NCI-H2107 (cell line): Measurements from ENCODE around the gene CCDC51.
"Not testable (repeated sequence)": the region's sequence is repeated elsewhere in the genome, so short reads cannot be mapped to it uniquely, and the experiment has no call there.

Experiments used
- DNase-seq: peaks from one replicate; lab custom pipeline; 2025; lab: John Stamatoyannopoulos, UW

CCDC51 gene

GRCh38 chr3:48465531-48466378 is 25.8 kb upstream of the CCDC51 start:
- peak; percentile 24 for DNase-seq

GRCh38 chr3:48465237-48465530 is 25.3 kb upstream of the CCDC51 start:
- no peak for DNase-seq

GRCh38 chr3:48464713-48465221 is 24.8 kb upstream of the CCDC51 start:
- no peak for DNase-seq

- no peak for DNase-seq
These were observed 23.8 kb upstream of the CCDC51 start for GRCh38 chr3:48463703-48464102.

- DNase-seq = not testable (repeated sequence)
These were observed 21.8 kb upstream of the CCDC51 start for GRCh38 chr3:48461767-48462166.

GRCh38 chr3:48460517-48460902 is 20.6 kb upstream of the CCDC51 start:
- no peak for DNase-seq

- DNase-seq = no peak
These were observed 20.0 kb upstream of the CCDC51 start for GRCh38 chr3:48459773-48460516.

GRCh38 chr3:48459331-48459730 is 19.4 kb upstream of the CCDC51 start:
- no peak for DNase-seq

- DNase-seq = no peak
These were observed 16.5 kb upstream of the CCDC51 start for GRCh38 chr3:48456456-48456855.

- DNase-seq = no peak
These were observed 11.4 kb upstream of the CCDC51 start for GRCh38 chr3:48451270-48451669.

GRCh38 chr3:48446425-48447193 is 6.7 kb upstream of the CCDC51 start, which contains the start of gene ATRIP:
Gene ATRIP, plus strand, starts transcription at chr3:48446737. Its CDS starts 109 bp downstream, at chr3:48446846.
- DNase-seq = peak; percentile 24

GRCh38 chr3:48446043-48446424 is 6.1 kb upstream of the CCDC51 start:
- no peak for DNase-seq

- DNase-seq = no peak
These were observed 5.5 kb upstream of the CCDC51 start for GRCh38 chr3:48445277-48445882.

GRCh38 chr3:48441940-48442339 is 2.0 kb upstream of the CCDC51 start:
- no peak for DNase-seq

GRCh38 chr3:48440590-48440958 is 655 bp upstream of the CCDC51 start:
- no peak for DNase-seq

- no peak for DNase-seq
These were observed 2.1 kb downstream of the CCDC51 start for GRCh38 chr3:48437812-48438211.

GRCh38 chr3:48436855-48437254 is 3.1 kb downstream of the CCDC51 start:
- DNase-seq = no peak

GRCh38 chr3:48436477-48436787 is 3.5 kb downstream of the CCDC51 start:
- no peak for DNase-seq

GRCh38 chr3:48435774-48436476 is 4.0 kb downstream of the CCDC51 start:
- DNase-seq = peak; percentile 19

GRCh38 chr3:48435223-48435595 is 4.7 kb downstream of the CCDC51 start:
- DNase-seq = no peak

- DNase-seq = no peak
These were observed 5.2 kb downstream of the CCDC51 start for GRCh38 chr3:48434591-48435222.
